Measurements from ENCODE around the gene PSMC5. TPM values are rescaled to one million over a fixed set of nuclear protein-coding genes. Genes with fewer than 3 reads are reported as not detected.
"Not testable (repeated sequence)": the region's sequence is repeated elsewhere in the genome, so short reads cannot be mapped to it uniquely, and the experiment has no call there.

Gene PSMC5
- total RNA-seq, 1 experiment from 2014 or later, result 91.4 TPM

DNA sequence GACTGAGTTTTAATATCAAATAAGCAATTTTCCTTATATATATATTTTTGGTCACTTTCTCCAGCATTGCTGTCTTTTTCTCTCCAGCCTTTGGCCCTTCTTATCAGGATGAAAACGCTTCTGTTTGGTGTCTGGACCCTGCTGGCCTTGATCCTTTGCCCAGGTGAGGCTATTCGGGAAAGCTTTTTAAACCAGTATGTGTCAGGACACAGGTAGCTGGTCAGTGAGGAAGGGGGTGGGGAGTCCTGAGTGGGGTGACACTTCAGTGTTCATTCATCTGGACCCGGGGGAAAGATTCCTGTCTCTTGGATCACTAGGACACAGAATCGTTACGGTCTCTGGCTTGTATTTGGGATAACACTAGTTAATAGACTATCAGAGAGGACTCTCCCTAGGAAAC, 27.5 kb downstream of the PSMC5 start:
- BruUV-seq (replicated peaks), result no TSS peak
- TF ChIP-seq, protein P1, sequence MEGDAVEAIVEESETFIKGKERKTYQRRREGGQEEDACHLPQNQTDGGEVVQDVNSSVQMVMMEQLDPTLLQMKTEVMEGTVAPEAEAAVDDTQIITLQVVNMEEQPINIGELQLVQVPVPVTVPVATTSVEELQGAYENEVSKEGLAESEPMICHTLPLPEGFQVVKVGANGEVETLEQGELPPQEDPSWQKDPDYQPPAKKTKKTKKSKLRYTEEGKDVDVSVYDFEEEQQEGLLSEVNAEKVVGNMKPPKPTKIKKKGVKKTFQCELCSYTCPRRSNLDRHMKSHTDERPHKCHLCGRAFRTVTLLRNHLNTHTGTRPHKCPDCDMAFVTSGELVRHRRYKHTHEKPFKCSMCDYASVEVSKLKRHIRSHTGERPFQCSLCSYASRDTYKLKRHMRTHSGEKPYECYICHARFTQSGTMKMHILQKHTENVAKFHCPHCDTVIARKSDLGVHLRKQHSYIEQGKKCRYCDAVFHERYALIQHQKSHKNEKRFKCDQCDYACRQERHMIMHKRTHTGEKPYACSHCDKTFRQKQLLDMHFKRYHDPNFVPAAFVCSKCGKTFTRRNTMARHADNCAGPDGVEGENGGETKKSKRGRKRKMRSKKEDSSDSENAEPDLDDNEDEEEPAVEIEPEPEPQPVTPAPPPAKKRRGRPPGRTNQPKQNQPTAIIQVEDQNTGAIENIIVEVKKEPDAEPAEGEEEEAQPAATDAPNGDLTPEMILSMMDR (IDR thresholded peaks at IDR 0.05; ENCODE audit: unreplicated experiment), result no peak
- no peaks in the 10 kb centered on the region for H3K4me1 Mint-ChIP-seq (ENCODE audit: low read depth, unreplicated experiment)
- CTCF ChIA-PET, result interaction anchor here (0.5 kb wide), 1 partner anchor 75 kb away, joined by 3 read pairs; no protein-coding TSS in a partner anchor
- H3K4me3 Mint-ChIP-seq (ENCODE audit: low read depth, unreplicated experiment), result no peak overlapping the region
- H3K9me3 Mint-ChIP-seq (ENCODE audit: low read depth, unreplicated experiment), result no peaks in the 10 kb centered on the region
- peaks cover 11% of the 10 kb centered on the region for H3K27me3 Mint-ChIP-seq (ENCODE audit: unreplicated experiment)
- H3K36me3 Mint-ChIP-seq (ENCODE audit: insufficient read depth, unreplicated experiment), result no peaks in the 10 kb centered on the region
- no peak overlapping the region for H3K27ac Mint-ChIP-seq (ENCODE audit: unreplicated experiment)
- no peak for DNase-seq
- intact Hi-C loops (cut with micrococcal nuclease; ENCODE audit: unreplicated experiment), result no loop called here

DNA sequence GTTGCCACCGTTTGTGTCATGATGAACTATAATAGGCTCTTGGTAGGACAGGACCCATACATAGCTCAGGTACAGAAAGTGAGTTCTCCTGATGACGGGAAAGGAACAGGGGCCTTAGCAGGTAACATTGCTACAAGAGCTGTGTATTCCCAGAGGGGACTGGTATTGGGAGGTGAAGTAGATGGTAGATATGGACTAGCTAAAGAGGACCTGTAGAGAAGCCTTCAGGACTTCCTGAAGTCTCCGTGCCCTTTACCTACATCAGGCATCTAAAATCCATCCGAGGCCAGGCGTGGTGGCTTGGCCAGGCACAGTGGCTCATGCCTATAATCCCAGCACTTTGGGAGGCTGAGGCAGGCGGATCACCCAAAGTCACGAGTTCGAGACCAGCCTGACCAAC, 28.0 kb downstream of the PSMC5 start:
- Mint-ChIP-seq H3K27ac (ENCODE audit: unreplicated experiment) (no peak overlapping the region), H3K27me3 (ENCODE audit: unreplicated experiment) (peaks cover 16% of the 10 kb centered on the region), H3K36me3 (ENCODE audit: insufficient read depth, unreplicated experiment) (no peaks in the 10 kb centered on the region), H3K4me1 (ENCODE audit: low read depth, unreplicated experiment) (no peaks in the 10 kb centered on the region), H3K9me3 (ENCODE audit: low read depth, unreplicated experiment) (no peaks in the 10 kb centered on the region), H3K4me3 (ENCODE audit: low read depth, unreplicated experiment) (no peak overlapping the region)
- CTCF ChIA-PET, result interaction anchor here (0.5 kb wide), 1 partner anchor 75 kb away, joined by 3 read pairs; no protein-coding TSS in a partner anchor
- TF ChIP-seq, protein P1 (IDR thresholded peaks at IDR 0.05; ENCODE audit: unreplicated experiment), result no peak
- BruUV-seq (replicated peaks), result no TSS peak
- no peak for DNase-seq
- intact Hi-C loops (cut with micrococcal nuclease; ENCODE audit: unreplicated experiment), result no loop called here

- H3K27me3 Mint-ChIP-seq (ENCODE audit: unreplicated experiment), result peaks cover 29% of the 10 kb centered on the region
- H3K36me3 Mint-ChIP-seq (ENCODE audit: insufficient read depth, unreplicated experiment); H3K4me3 Mint-ChIP-seq (ENCODE audit: low read depth, unreplicated experiment); H3K4me1 Mint-ChIP-seq (ENCODE audit: low read depth, unreplicated experiment); BruUV-seq (replicated peaks); H3K9me3 Mint-ChIP-seq (ENCODE audit: low read depth, unreplicated experiment); H3K27ac Mint-ChIP-seq (ENCODE audit: unreplicated experiment); intact Hi-C loops (cut with micrococcal nuclease; ENCODE audit: unreplicated experiment); CTCF ChIA-PET; DNase-seq: not testable (repeated sequence)
These were observed 29.2 kb downstream of the PSMC5 start for GRCh38 chr17:63856425-63856824.

DNA sequence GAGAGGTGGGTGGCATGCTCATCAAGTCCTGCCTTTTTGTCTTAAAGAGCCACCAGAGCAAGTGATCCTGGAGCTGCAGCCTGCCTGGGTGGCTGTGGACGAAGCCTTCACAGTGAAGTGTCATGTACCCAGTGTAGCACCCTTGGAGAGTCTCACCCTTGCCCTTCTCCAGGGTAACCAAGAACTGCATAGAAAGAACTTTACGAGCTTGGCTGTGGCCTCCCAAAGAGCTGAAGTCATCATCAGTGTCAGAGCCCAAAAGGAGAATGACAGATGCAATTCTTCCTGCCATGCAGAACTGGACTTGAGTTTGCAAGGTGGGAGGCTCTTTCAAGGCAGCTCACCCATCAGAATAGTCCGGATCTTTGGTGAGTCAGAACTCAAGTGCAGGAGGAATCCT, 32.0 kb downstream of the PSMC5 start:
- Mint-ChIP-seq H3K27me3 (ENCODE audit: unreplicated experiment) (peaks cover 30% of the 10 kb centered on the region), H3K36me3 (ENCODE audit: insufficient read depth, unreplicated experiment) (no peaks in the 10 kb centered on the region), H3K4me3 (ENCODE audit: low read depth, unreplicated experiment) (no peak overlapping the region), H3K9me3 (ENCODE audit: low read depth, unreplicated experiment) (no peaks in the 10 kb centered on the region), H3K4me1 (ENCODE audit: low read depth, unreplicated experiment) (no peaks in the 10 kb centered on the region), H3K27ac (ENCODE audit: unreplicated experiment) (no peak overlapping the region)
- TF ChIP-seq, protein P1 (IDR thresholded peaks at IDR 0.05; ENCODE audit: unreplicated experiment), result no peak
- intact Hi-C loops (cut with micrococcal nuclease; ENCODE audit: unreplicated experiment), result no loop called here
- no peak for DNase-seq
- CTCF ChIA-PET, result interaction anchor here (0.6 to 1.5 kb wide), 2 partner anchors 11 to 244 kb away, joined by 3 read pairs; no protein-coding TSS in a partner anchor
- no TSS peak for BruUV-seq (replicated peaks)

- intact Hi-C loops (cut with micrococcal nuclease; ENCODE audit: unreplicated experiment); H3K36me3 Mint-ChIP-seq (ENCODE audit: insufficient read depth, unreplicated experiment); DNase-seq; H3K9me3 Mint-ChIP-seq (ENCODE audit: low read depth, unreplicated experiment); H3K4me1 Mint-ChIP-seq (ENCODE audit: low read depth, unreplicated experiment); H3K4me3 Mint-ChIP-seq (ENCODE audit: low read depth, unreplicated experiment); H3K27ac Mint-ChIP-seq (ENCODE audit: unreplicated experiment); BruUV-seq (replicated peaks): not testable (repeated sequence)
- H3K27me3 Mint-ChIP-seq (ENCODE audit: unreplicated experiment), result peaks cover 11% of the 10 kb centered on the region
- CTCF ChIA-PET, result interaction anchor here (0.7 to 1.1 kb wide), 2 partner anchors 23 to 35 kb away, joined by 3 to 4 read pairs; no protein-coding TSS in a partner anchor
These were observed 39.4 kb downstream of the PSMC5 start for GRCh38 chr17:63866625-63867024.

DNA sequence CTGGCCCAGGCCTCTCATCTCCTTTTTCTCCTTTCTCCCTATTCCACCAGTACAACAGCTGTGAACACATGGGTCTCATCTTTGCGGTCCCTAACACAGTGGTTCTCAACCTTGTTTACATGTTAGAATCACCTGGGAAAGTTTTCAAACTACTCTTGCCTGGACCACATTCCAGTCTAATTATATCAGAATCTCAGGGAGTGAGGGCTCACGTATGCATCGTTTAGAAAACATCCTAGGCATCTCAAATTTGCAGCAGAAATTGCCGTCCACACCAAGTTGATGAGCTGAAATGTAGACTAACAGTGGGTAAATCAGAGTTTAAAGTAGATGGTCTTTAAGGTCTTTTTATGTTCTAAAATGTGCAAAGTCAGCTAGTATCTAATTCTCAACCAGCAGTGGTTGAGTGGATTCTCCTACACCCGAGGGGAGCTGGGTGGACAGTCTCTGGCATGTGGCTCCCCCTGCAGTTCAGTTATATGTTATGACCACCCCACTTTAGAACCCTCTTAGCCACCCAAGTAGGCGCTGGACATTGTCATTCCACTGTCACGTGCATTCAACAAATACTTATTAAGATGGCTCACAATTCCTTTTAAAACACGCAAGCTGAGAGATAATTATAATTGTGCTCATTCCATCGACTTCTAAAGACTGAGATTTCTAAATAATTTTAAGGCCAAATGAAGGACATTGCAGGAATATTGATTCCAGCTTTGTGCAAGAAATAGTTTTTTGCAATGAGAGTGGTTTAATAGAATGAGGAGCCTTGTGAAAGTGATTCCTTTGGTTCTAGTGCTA, 42.5 kb downstream of the PSMC5 start:
- CTCF ChIA-PET, result interaction anchor here (0.6 kb wide), 1 partner anchor 10 kb away, joined by 3 read pairs; no protein-coding TSS in a partner anchor
- H3K36me3 Mint-ChIP-seq (ENCODE audit: insufficient read depth, unreplicated experiment); H3K4me1 Mint-ChIP-seq (ENCODE audit: low read depth, unreplicated experiment); H3K9me3 Mint-ChIP-seq (ENCODE audit: low read depth, unreplicated experiment); BruUV-seq (replicated peaks); H3K27ac Mint-ChIP-seq (ENCODE audit: unreplicated experiment); DNase-seq; H3K4me3 Mint-ChIP-seq (ENCODE audit: low read depth, unreplicated experiment); intact Hi-C loops (cut with micrococcal nuclease; ENCODE audit: unreplicated experiment): not testable (repeated sequence)
- peaks cover 13% of the 10 kb centered on the region for H3K27me3 Mint-ChIP-seq (ENCODE audit: unreplicated experiment)

GRCh38 chr17:63870292-63870665, 43.0 kb downstream of the PSMC5 start:
- intact Hi-C loops (cut with micrococcal nuclease; ENCODE audit: unreplicated experiment); BruUV-seq (replicated peaks); DNase-seq: not testable (repeated sequence)

More at GRCh38 chr17:63870292-63870665, 43.0 kb downstream of the PSMC5 start:
- H3K4me1 Mint-ChIP-seq (ENCODE audit: low read depth, unreplicated experiment); H3K36me3 Mint-ChIP-seq (ENCODE audit: insufficient read depth, unreplicated experiment); H3K9me3 Mint-ChIP-seq (ENCODE audit: low read depth, unreplicated experiment); H3K4me3 Mint-ChIP-seq (ENCODE audit: low read depth, unreplicated experiment); H3K27ac Mint-ChIP-seq (ENCODE audit: unreplicated experiment); CTCF ChIA-PET: not testable (repeated sequence)
- peaks cover 19% of the 10 kb centered on the region for H3K27me3 Mint-ChIP-seq (ENCODE audit: unreplicated experiment)

Data from Calu3 (cell line).